GM19463 (cell line): ENCODE data around the gene EFCAB8.

ENCODE experiments used
- ATAC-seq: cut with Tn5 transposase; IDR thresholded peaks from one replicate; pipeline ENCODE4 v1.9.1; 2021; ENCODE audit warnings: mild to moderate bottlenecking, moderate library complexity; ENCODE audit not compliant: unreplicated experiment

EFCAB8 gene

GRCh38 chr20:32858701-32859372 lies at the start of gene EFCAB8:
Gene EFCAB8, plus strand, starts transcription at chr20:32858923. Its CDS starts 4,870 bp downstream, at chr20:32863793.
- ATAC-seq = no peak

GRCh38 chr20:32809907-32810306 lies 48.8 kb upstream of the EFCAB8 start:
- ATAC-seq = no peak

GRCh38 chr20:32810941-32811340 lies 47.8 kb upstream of the EFCAB8 start:
- no peak for ATAC-seq

- ATAC-seq = no peak
Measured at GRCh38 chr20:32811886-32812285, 46.8 kb upstream of the EFCAB8 start.

GRCh38 chr20:32819992-32820697 lies 38.6 kb upstream of the EFCAB8 start:
- peak; percentile 61 for ATAC-seq

GRCh38 chr20:32820698-32821377 lies 37.9 kb upstream of the EFCAB8 start:
- ATAC-seq = no peak

- no peak for ATAC-seq
Measured at GRCh38 chr20:32822225-32822624, 36.5 kb upstream of the EFCAB8 start.

- no peak for ATAC-seq
Measured at GRCh38 chr20:32823078-32823477, 35.6 kb upstream of the EFCAB8 start.

- ATAC-seq = no peak
Measured at GRCh38 chr20:32823737-32824588, 34.8 kb upstream of the EFCAB8 start.

GRCh38 chr20:32828029-32828680 lies 30.6 kb upstream of the EFCAB8 start:
- no peak for ATAC-seq

GRCh38 chr20:32829311-32830005 lies 29.3 kb upstream of the EFCAB8 start:
- no peak for ATAC-seq

- no peak for ATAC-seq
Measured at GRCh38 chr20:32830437-32830836, 28.3 kb upstream of the EFCAB8 start.

- ATAC-seq = no peak
Measured at GRCh38 chr20:32831982-32832381, 26.7 kb upstream of the EFCAB8 start.

- ATAC-seq = no peak
Measured at GRCh38 chr20:32832664-32833063, 26.1 kb upstream of the EFCAB8 start.

- ATAC-seq = no peak
Measured at GRCh38 chr20:32834972-32835371, 23.8 kb upstream of the EFCAB8 start.

GRCh38 chr20:32837157-32837556 lies 21.6 kb upstream of the EFCAB8 start:
- no peak for ATAC-seq

GRCh38 chr20:32839227-32839981 lies 19.3 kb upstream of the EFCAB8 start:
- ATAC-seq = no peak

- no peak for ATAC-seq
Measured at GRCh38 chr20:32839982-32840285, 18.8 kb upstream of the EFCAB8 start.

GRCh38 chr20:32841174-32841573 lies 17.5 kb upstream of the EFCAB8 start:
- no peak for ATAC-seq
